K562 (cell line): ENCODE measurements around the gene PMPCA. TPM values are rescaled to one million over a fixed set of nuclear protein-coding genes. Genes with fewer than 3 reads are reported as not detected.

ENCODE experiments used
- BACH1 ChIP-seq: fragments of 200-800 bp; sonication (Bioruptor generic); IDR thresholded peaks from 2 replicates; pipeline ENCODE4 v1.6.1; 2016; ENCODE audit warnings: missing genetic modification characterization, missing compliant biosample characterization
- BCOR ChIP-seq: fragments of 450-650 bp; IDR thresholded peaks from 2 replicates; pipeline ENCODE4 v1.6.1; 2016
- CHD1 ChIP-seq: fragments of 200-600 bp; sonication (generic); IDR thresholded peaks from one replicate; pipeline ENCODE4 v1.6.1; 2012; ENCODE audit warnings: mild to moderate bottlenecking, moderate library complexity, low read length, inconsistent platforms
- CREB1 ChIP-seq, 2 experiments: sonication (generic) in 1 of 2; formaldehyde crosslinking in 1 of 2; IDR thresholded peaks; 2 replicates each; pipeline versions ENCODE4 v1.6.1 to v1.8.0; 2012 to 2022; ENCODE audit warnings: inconsistent platforms in 1 of 2, mild to moderate bottlenecking in 1 of 2, missing genetic modification reagents in 1 of 2, moderate library complexity in 1 of 2
- CREM ChIP-seq: IDR thresholded peaks from 2 replicates; pipeline ENCODE4 v1.6.1; 2014; ENCODE audit warnings: antibody characterized with exemption, low read depth
- ELF2 ChIP-seq: fragments of 250-450 bp; sonication (Bioruptor Pico); IDR thresholded peaks from 2 replicates; pipeline ENCODE4 v1.5.0; 2021; ENCODE audit warnings: mild to moderate bottlenecking
- FIP1L1 ChIP-seq: fragments of 200-400 bp; formaldehyde crosslinking; IDR thresholded peaks from 2 replicates; pipeline ENCODE4 v1.6.1; 2018; ENCODE audit warnings: mild to moderate bottlenecking, low read depth, low read length; ENCODE audit not compliant: poor library complexity, severe bottlenecking
- FOXJ2 ChIP-seq: fragments of 200-800 bp; sonication (Bioruptor generic); IDR thresholded peaks from 2 replicates; pipeline ENCODE4 v1.6.1; 2016; ENCODE audit warnings: missing genetic modification characterization, missing compliant biosample characterization
- JUND ChIP-seq, 2 experiments: IDR thresholded peaks; 2 replicates in 1 of 2; 3 replicates in 1 of 2; pipeline ENCODE4 v1.6.1; 2011; ENCODE audit warnings: borderline replicate concordance in 2 of 2, low read depth in 2 of 2, low read length in 2 of 2, improper control_type of control experiment in 1 of 2, missing biosample characterization in 1 of 2, missing genetic modification characterization in 1 of 2, missing genetic modification reagents in 1 of 2
- LARP7 ChIP-seq: fragments of 450-650 bp; IDR thresholded peaks from 2 replicates; pipeline ENCODE4 v1.6.1; 2016
- LEF1 ChIP-seq: fragments of 450-650 bp; IDR thresholded peaks from 2 replicates; pipeline ENCODE4 v1.6.1; 2016; ENCODE audit warnings: mild to moderate bottlenecking
- NCOA4 ChIP-seq: fragments of 450-650 bp; IDR thresholded peaks from 2 replicates; pipeline ENCODE4 v1.6.1; 2018; ENCODE audit warnings: mild to moderate bottlenecking; ENCODE audit not compliant: partially characterized antibody
- NEUROD1 ChIP-seq: fragments of 150-350 bp; IDR thresholded peaks from 2 replicates; pipeline ENCODE4 v1.6.1; 2014; ENCODE audit warnings: borderline replicate concordance, low read length, low read depth; ENCODE audit not compliant: partially characterized antibody
- PATZ1 ChIP-seq: fragments of 250-450 bp; sonication (Bioruptor Pico); IDR thresholded peaks from 2 replicates; pipeline ENCODE4 v1.5.0; 2020; ENCODE audit warnings: mild to moderate bottlenecking, borderline replicate concordance
- PHF20 ChIP-seq: fragments of 450-650 bp; IDR thresholded peaks from 2 replicates; pipeline ENCODE4 v1.6.1; 2018; ENCODE audit not compliant: partially characterized antibody
- SRSF3 ChIP-seq: fragments of 200-400 bp; formaldehyde crosslinking; IDR thresholded peaks from 2 replicates; pipeline ENCODE4 v1.6.1; 2016; ENCODE audit warnings: mild to moderate bottlenecking, low read length, moderate library complexity; ENCODE audit not compliant: insufficient read depth
- TEAD1 ChIP-seq, 2 experiments: fragments of 450-650 bp in 1 of 2; sonication (generic) in 1 of 2; formaldehyde crosslinking; IDR thresholded peaks; 2 replicates each; pipeline versions ENCODE4 v1.4.0 to v1.8.0; 2020 to 2022; ENCODE audit warnings: mild to moderate bottlenecking in 2 of 2, missing genetic modification reagents in 1 of 2
- ZNF134 ChIP-seq: fragments of 250-450 bp; sonication (Bioruptor Pico); conservative IDR thresholded peaks from 2 replicates; pipeline ENCODE4 v1.4.0; 2020
- polyA plus RNA-seq, 8 experiments: library from polyadenylated mRNA; depleted of rRNA in 4 of 8; stranded (reverse) in 5 of 8; unstranded in 3 of 8; fragments of >200 nt; fragmentation: Nextera tagmentation in 2 of 8; fragmentation: Illumina TruSeq in 1 of 8; extraction: Ambion mirVana in 2 of 8; extraction: Trizol in 1 of 8; gene quantifications; 2 replicates each; pipeline versions ENCODE4 v1.2.1 to v1.2.3, GENCODE V29; 2011 to 2014; ENCODE audit warnings: inconsistent platforms in 1 of 8, missing spikeins in 1 of 8
- total RNA-seq, 7 experiments: library from RNA; depleted of rRNA in 6 of 7; stranded (reverse); fragments of >200 nt in 6 of 7; fragmentation: Illumina TruSeq in 2 of 7; extraction: Trizol in 2 of 7; gene quantifications; 2 replicates each; pipeline versions ENCODE4 v1.2.1 to v1.2.3, GENCODE V29; 2011 to 2021; ENCODE audit warnings: low replicate concordance in 1 of 7
- TF ChIP-seq, protein P1 (sequence below): IDR thresholded peaks from 2 replicates; pipeline ENCODE4 v1.6.1; 2011; ENCODE audit warnings: borderline replicate concordance, low read depth, mild to moderate bottlenecking, moderate library complexity, low read length; ENCODE audit not compliant: insufficient read depth, poor library complexity, severe bottlenecking
- TF ChIP-seq, protein P2 (sequence below): IDR thresholded peaks from 2 replicates; pipeline ENCODE4 v1.6.1; 2016; ENCODE audit warnings: missing genetic modification characterization, missing compliant biosample characterization
- TF ChIP-seq, protein P3 (sequence below): sonication (generic); formaldehyde crosslinking; IDR thresholded peaks from 2 replicates; pipeline ENCODE4 v1.9.0; 2022; ENCODE audit warnings: mild to moderate bottlenecking, missing genetic modification reagents

PMPCA gene
- total and polyA plus RNA-seq, 9 of the 15 experiments (the other 6 are each of a cell fraction or from before 2014, with no cell fraction given) = 23.9 to 143 (median 86.6) TPM

DNA sequence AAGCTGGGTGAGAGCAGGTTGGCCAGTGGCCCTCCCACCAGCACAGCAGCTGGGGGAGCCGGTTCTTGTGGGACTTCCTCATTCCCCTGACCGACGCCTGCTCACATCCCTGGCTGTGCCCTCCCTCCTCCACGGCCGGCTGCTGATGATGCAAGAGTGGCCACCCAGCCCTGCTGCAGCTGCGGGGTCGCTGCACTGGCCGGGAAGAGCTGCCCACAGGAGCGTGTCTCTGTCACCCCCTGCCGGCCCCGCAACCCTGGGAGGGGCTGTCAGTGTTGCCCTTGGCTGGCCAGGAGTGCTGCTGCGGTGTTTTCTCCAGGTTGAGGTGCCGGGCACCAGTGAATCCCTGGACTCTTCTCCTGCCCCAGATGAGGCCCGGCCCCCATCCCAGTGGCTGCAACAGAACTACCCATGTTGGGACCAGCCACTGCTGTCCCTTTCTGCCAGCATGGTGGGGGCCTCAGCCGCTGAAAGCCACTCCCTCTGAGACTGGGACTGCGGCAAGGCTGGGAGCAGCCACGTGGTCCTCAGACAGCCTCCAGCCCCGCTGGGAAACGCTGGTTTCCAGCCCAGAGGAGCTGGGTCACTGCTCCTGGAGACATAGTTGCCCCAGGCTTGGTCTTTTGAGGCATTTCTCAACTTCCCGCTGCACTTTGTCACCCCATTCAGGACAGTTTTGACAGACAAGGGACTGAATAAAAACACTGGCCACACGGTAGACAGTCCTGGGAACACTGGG lies 37.7 kb upstream of the PMPCA start (continued):
- TF ChIP-seq CHD1 (peak; percentile 26), ZNF134 (CRISPR knock-in tag) (peak; percentile 94), LEF1 (no peak; the same call in 1 of the 2 replicates), CREB1 (IDR thresholded peaks at IDR 0.05) (no peak), CREB1 (CRISPR knock-in tag; IDR thresholded peaks at IDR 0.05) (0 out of 2 replicates have a peak, but pooled peaks have one; percentile 50), PATZ1 (CRISPR knock-in tag) (no peak), BCOR (no peak), JUND (IDR thresholded peaks at IDR 0.05; ENCODE audit: borderline replicate concordance, low read depth, low read length) (peak; percentile 86), JUND (tag; IDR thresholded peaks at IDR 0.05; ENCODE audit: borderline replicate concordance, low read depth, low read length) (peak; percentile 40; the same call in 1 of the 3 replicates), PHF20 (peak; percentile 2), ELF2 (peak; percentile 82), FIP1L1 (peak; percentile 78), BACH1 (tag) (no peak), NEUROD1 (peak; percentile 76), LARP7 (0 out of 2 replicates have a peak, but pooled peaks have one; percentile 15), CREM (peak; percentile 65), TEAD1 (CRISPR knock-in tag; IDR thresholded peaks at IDR 0.05) (peak; percentile 48 to 93; a peak in 1 of 4 replicates), SRSF3 (peak; percentile 79; the same call in 1 of the 2 replicates), FOXJ2 (tag) (no peak), NCOA4 (no peak)
- TF ChIP-seq, protein P1, sequence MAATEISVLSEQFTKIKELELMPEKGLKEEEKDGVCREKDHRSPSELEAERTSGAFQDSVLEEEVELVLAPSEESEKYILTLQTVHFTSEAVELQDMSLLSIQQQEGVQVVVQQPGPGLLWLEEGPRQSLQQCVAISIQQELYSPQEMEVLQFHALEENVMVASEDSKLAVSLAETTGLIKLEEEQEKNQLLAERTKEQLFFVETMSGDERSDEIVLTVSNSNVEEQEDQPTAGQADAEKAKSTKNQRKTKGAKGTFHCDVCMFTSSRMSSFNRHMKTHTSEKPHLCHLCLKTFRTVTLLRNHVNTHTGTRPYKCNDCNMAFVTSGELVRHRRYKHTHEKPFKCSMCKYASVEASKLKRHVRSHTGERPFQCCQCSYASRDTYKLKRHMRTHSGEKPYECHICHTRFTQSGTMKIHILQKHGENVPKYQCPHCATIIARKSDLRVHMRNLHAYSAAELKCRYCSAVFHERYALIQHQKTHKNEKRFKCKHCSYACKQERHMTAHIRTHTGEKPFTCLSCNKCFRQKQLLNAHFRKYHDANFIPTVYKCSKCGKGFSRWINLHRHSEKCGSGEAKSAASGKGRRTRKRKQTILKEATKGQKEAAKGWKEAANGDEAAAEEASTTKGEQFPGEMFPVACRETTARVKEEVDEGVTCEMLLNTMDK = no peak
- TF ChIP-seq, protein P2, sequence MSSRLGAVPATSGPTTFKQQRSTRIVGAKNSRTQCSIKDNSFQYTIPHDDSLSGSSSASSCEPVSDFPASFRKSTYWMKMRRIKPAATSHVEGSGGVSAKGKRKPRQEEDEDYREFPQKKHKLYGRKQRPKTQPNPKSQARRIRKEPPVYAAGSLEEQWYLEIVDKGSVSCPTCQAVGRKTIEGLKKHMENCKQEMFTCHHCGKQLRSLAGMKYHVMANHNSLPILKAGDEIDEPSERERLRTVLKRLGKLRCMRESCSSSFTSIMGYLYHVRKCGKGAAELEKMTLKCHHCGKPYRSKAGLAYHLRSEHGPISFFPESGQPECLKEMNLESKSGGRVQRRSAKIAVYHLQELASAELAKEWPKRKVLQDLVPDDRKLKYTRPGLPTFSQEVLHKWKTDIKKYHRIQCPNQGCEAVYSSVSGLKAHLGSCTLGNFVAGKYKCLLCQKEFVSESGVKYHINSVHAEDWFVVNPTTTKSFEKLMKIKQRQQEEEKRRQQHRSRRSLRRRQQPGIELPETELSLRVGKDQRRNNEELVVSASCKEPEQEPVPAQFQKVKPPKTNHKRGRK = no peak
- TF ChIP-seq, protein P3, sequence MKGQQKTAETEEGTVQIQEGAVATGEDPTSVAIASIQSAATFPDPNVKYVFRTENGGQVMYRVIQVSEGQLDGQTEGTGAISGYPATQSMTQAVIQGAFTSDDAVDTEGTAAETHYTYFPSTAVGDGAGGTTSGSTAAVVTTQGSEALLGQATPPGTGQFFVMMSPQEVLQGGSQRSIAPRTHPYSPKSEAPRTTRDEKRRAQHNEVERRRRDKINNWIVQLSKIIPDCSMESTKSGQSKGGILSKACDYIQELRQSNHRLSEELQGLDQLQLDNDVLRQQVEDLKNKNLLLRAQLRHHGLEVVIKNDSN (CRISPR knock-in tag) = peak; percentile 68
